PC-3 (cell line): ENCODE measurements around the gene MRPL24. TPM values are rescaled to one million over a fixed set of nuclear protein-coding genes. Genes with fewer than 3 reads are reported as not detected.
"Not testable (repeated sequence)": the region's sequence is repeated elsewhere in the genome, so short reads cannot be mapped to it uniquely, and the experiment has no call there.

Source experiments
- ATAC-seq: fragments of 200-7000 bp; cut with Tn5 transposase; 2 replicates; pipeline ENCODE4 v1.9.1; 2020; ENCODE audit warnings: mild to moderate bottlenecking, moderate library complexity
- BruUV-seq: library from RNA; stranded (reverse); fragments of 400-500 nt; replicated peaks from 2 replicates; lab custom pipeline; 2021; lab: Mats Ljungman, UMichigan
- CTCF ChIA-PET: fragments of 300-600 bp; sonication (Branson Sonifier 250); formaldehyde crosslinking; loops from one replicate; lab custom pipeline; 2022; ENCODE audit warnings: antibody characterized with exemption; lab: Charles Lee
- POLR2A ChIA-PET: fragments of 300-600 bp; sonication (Branson Sonifier 250); formaldehyde crosslinking; loops from one replicate; lab custom pipeline; 2022; ENCODE audit warnings: antibody characterized with exemption; ENCODE audit not compliant: unreplicated experiment; lab: Charles Lee
- DNase-seq: peaks from one replicate; pipeline ENCODE4 v3.0.0-alpha.2; 2015
- H2AFZ ChIP-seq: fragments of 300-600 bp; sonication (generic); 2 replicates; pipeline ENCODE4 v1.6.0; 2016; ENCODE audit warnings: antibody characterized with exemption, low read length
- H3F3A ChIP-seq: fragments of 300-600 bp; sonication (generic); one replicate; pipeline ENCODE4 v1.6.0; 2017; ENCODE audit warnings: antibody characterized with exemption, low read length, control low read depth, mild to moderate bottlenecking; ENCODE audit not compliant: unreplicated experiment
- H3K27ac ChIP-seq: fragments of 300-600 bp; sonication (generic); 2 replicates; pipeline ENCODE4 v1.5.1; 2016; ENCODE audit warnings: mild to moderate bottlenecking, low read length
- H3K27me3 ChIP-seq: fragments of 300-600 bp; sonication (generic); 2 replicates; pipeline ENCODE4 v1.6.1; 2016; ENCODE audit warnings: low read length, mixed read lengths
- H3K36me3 ChIP-seq: fragments of 300-600 bp; sonication (generic); 2 replicates; pipeline ENCODE4 v1.6.1; 2016; ENCODE audit warnings: low read depth, mixed run types, low read length, mixed read lengths
- H3K4me1 ChIP-seq: fragments of 300-600 bp; sonication (generic); 2 replicates; pipeline ENCODE4 v1.5.1; 2016; ENCODE audit warnings: low read length; ENCODE audit not compliant: insufficient read depth
- H3K4me2 ChIP-seq: fragments of 300-600 bp; sonication (generic); 2 replicates; pipeline ENCODE4 v1.6.0; 2016; ENCODE audit warnings: low read length
- H3K4me3 ChIP-seq: fragments of 300-600 bp; sonication (generic); 2 replicates; pipeline ENCODE4 v1.5.1; 2016; ENCODE audit warnings: mild to moderate bottlenecking, low read length, mixed read lengths
- H3K79me2 ChIP-seq: fragments of 300-600 bp; sonication (generic); 2 replicates; pipeline ENCODE4 v1.6.1; 2017; ENCODE audit warnings: low read length, mixed read lengths
- H3K9ac ChIP-seq: fragments of 300-600 bp; sonication (generic); 2 replicates; pipeline ENCODE4 v1.6.0; 2016; ENCODE audit warnings: mild to moderate bottlenecking, low read length
- H3K9me2 ChIP-seq: fragments of 300-600 bp; sonication (generic); replicated peaks from 2 replicates; pipeline ENCODE4 v1.6.1; 2016; ENCODE audit warnings: mixed run types, low read length, mixed read lengths
- H3K9me3 ChIP-seq: fragments of 300-600 bp; sonication (generic); 2 replicates; pipeline ENCODE4 v1.6.1; 2016; ENCODE audit warnings: low read length, mixed read lengths
- H4K20me1 ChIP-seq: fragments of 300-600 bp; sonication (generic); 2 replicates; pipeline ENCODE4 v1.6.1; 2016; ENCODE audit warnings: low read length, mixed read lengths
- CTCF ChIP-seq: fragments of 300-600 bp; sonication (generic); conservative IDR thresholded peaks from 2 replicates; pipeline ENCODE4 v1.5.1; 2017; ENCODE audit warnings: antibody characterized with exemption, low read depth, mild to moderate bottlenecking, low read length
- EZH2 ChIP-seq: fragments of 300-600 bp; sonication (generic); IDR thresholded peaks from one replicate; pipeline ENCODE4 v1.6.1; 2017; ENCODE audit warnings: antibody characterized with exemption, mild to moderate bottlenecking, low read length; ENCODE audit not compliant: unreplicated experiment
- EZH2phosphoT487 ChIP-seq: fragments of 300-600 bp; sonication (generic); IDR thresholded peaks from 2 replicates; pipeline ENCODE4 v1.6.1; 2018; ENCODE audit warnings: mild to moderate bottlenecking, antibody characterized with exemption, low read length, borderline replicate concordance
- intact Hi-C: fragments of 100-400 bp; cut with micrococcal nuclease; formaldehyde crosslinking; loops from 2 replicates; pipeline ENCODE4 v1.9.0; 2023
- total RNA-seq: library from RNA; depleted of rRNA; stranded (reverse); fragments of >200 nt; gene quantifications from 2 replicates; pipeline ENCODE4 v1.2.3, GENCODE V29; 2014

MRPL24 gene
- total RNA-seq, 1 experiment from 2014 or later: 275 TPM

GRCh38 chr1:156760796-156761104 lies 19.9 kb upstream of the MRPL24 start:
- intact Hi-C loops: no loop called here
- no peaks in the 10 kb centered on the region for H3K9me3 ChIP-seq
- H3K4me3 ChIP-seq: no peak overlapping the region
- peaks cover 2% of the 10 kb centered on the region for H3K79me2 ChIP-seq
- H3K36me3 ChIP-seq: no peaks in the 10 kb centered on the region
- no peaks in the 10 kb centered on the region for H3F3A ChIP-seq
- H3K4me2 ChIP-seq: no peak overlapping the region
- no peaks in the 10 kb centered on the region for H4K20me1 ChIP-seq
- no peak overlapping the region for H2AFZ ChIP-seq
- peaks cover 1% of the 10 kb centered on the region for H3K4me1 ChIP-seq
- DNase-seq (no peak), ATAC-seq (no peak)
- no peaks in the 10 kb centered on the region for H3K27me3 ChIP-seq
- H3K9ac ChIP-seq: no peak overlapping the region
- CTCF ChIA-PET: no interaction called here
- BruUV-seq: no TSS peak
- TF ChIP-seq EZH2phosphoT487: no peak
- TF ChIP-seq CTCF: no peak
- TF ChIP-seq EZH2: no peak
- H3K9me2 ChIP-seq: no peaks in the 10 kb centered on the region
- POLR2A ChIA-PET: no interaction called here
- H3K27ac ChIP-seq: no peak overlapping the region

DNA sequence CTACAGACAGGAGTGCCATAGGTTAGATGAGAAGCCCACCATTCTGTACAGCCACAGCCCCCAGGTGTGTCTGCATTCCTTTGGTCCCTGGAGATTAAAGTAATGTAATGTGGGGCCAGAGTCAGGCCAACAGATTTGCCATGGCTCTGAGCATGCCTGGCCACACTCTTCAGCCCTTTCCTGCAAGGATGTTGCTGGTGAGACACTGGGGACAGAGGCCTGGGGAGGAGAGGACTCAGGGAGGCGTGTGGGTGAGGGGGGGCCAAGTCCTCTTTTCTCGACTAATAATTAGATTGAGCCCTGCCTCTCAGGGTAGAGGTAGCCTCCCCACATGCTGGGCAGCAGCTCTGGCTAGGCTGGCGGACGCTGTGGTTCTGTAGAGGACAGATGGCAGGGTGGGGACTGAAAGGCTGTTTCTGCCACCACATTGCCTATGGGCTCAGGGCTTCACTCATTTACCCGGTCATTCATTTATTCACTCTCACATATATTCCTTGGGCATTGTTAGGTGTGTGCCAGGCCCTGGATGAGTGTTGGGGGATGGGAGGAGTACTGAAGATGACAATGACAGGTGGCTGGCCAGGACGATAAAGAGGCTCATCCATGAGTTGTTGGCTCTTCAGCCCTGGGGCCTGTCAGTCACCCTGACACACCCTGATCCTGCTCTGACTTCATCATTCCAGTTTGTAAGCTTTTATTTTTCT lies 19.4 kb upstream of the MRPL24 start:
- POLR2A ChIA-PET: no interaction called here

DNA sequence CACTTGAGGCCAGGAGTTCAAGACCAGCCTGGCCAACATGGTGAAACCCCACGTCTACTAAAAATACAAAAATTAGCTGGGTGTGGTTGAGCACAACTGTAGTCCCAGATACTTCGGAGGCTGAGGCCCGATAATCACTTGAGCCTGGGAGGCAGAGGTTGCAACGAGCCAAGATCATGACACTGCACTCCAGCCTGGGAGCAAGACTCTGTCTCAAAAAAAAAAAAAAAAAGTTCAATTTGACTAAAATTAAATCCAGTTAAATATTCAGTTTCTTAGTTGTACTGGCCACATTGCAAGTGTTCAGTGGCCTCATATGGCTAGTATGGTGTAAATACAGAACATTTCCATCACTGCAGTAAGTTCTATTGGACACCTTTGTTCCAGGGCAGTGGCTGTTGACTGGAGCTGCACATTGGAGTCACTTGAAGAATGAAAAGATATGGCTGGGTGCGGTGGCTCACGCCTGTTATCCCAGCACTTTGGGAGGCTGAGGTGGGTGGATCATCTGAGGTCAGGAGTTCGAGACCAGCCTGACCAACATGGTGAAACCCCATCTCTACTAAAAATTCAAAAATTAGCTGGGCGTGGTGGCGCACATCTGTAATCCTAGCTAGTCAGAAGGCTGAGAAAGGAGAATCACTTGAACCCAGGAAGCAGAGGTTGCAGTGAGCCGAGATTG lies 16.8 kb upstream of the MRPL24 start:
- H3K9me3 ChIP-seq, H2AFZ ChIP-seq, DNase-seq, ATAC-seq, BruUV-seq, H3F3A ChIP-seq, H3K4me3 ChIP-seq, H3K27ac ChIP-seq, H3K4me1 ChIP-seq, H4K20me1 ChIP-seq, H3K9ac ChIP-seq, CTCF ChIA-PET, H3K79me2 ChIP-seq, POLR2A ChIA-PET, H3K36me3 ChIP-seq, H3K9me2 ChIP-seq, intact Hi-C loops, H3K27me3 ChIP-seq, H3K4me2 ChIP-seq: not testable (repeated sequence)

More for the DNA sequence above, 19.4 kb upstream of the MRPL24 start:
- H3K27ac ChIP-seq: no peak overlapping the region
- H3K4me1 ChIP-seq: no peaks in the 10 kb centered on the region
- H2AFZ ChIP-seq: no peak overlapping the region
- peak; percentile 18 for ATAC-seq
- TF ChIP-seq EZH2phosphoT487 (no peak), EZH2 (no peak), CTCF (no peak)
- H3K9me3 ChIP-seq: no peaks in the 10 kb centered on the region
- H3K36me3 ChIP-seq: no peaks in the 10 kb centered on the region
- H3K4me3 ChIP-seq: no peak overlapping the region
- no peaks in the 10 kb centered on the region for H3K79me2 ChIP-seq
- no peaks in the 10 kb centered on the region for H3K27me3 ChIP-seq
- H3K9me2 ChIP-seq: no peaks in the 10 kb centered on the region
- intact Hi-C loops: no loop called here
- no peaks in the 10 kb centered on the region for H4K20me1 ChIP-seq
- CTCF ChIA-PET: no interaction called here
- DNase-seq: no peak
- no peaks in the 10 kb centered on the region for H3F3A ChIP-seq
- H3K9ac ChIP-seq: no peak overlapping the region
- BruUV-seq: no TSS peak
- no peak overlapping the region for H3K4me2 ChIP-seq
